Right lobe of liver (tissue), 6 donors: ENCODE results near the gene TUFT1. TPM values are rescaled to one million over a fixed set of nuclear protein-coding genes. Genes with fewer than 3 reads are reported as not detected.

ENCODE experiments used
- ATAC-seq, 4 donors: fragments of 200-7000 bp; cut with Tn5 transposase; one replicate each; pipeline ENCODE4 v1.9.1; 2020; ENCODE audit warnings: mild to moderate bottlenecking in 4 of 4, moderate library complexity in 4 of 4
- DNase-seq, 3 donors: peaks; one replicate each; pipeline ENCODE4 v3.0.0-alpha.2; 2020
- H3K27ac ChIP-seq, 3 donors: fragments of 200-600 bp; one replicate each; pipeline ENCODE4 v1.8.0; 2022
- H3K27me3 ChIP-seq, 2 donors: fragments of 200-600 bp; one replicate each; pipeline ENCODE4 v1.8.0; 2022
- H3K36me3 ChIP-seq, 4 donors: fragments of 200-600 bp; sonication (generic) in 1 of 4; one replicate each; pipeline versions ENCODE4 v1.5.1 to v1.8.0; 2017 to 2022; ENCODE audit warnings: control low read depth in 1 of 4
- H3K4me1 ChIP-seq, 4 donors: fragments of 200-600 bp; sonication (generic) in 1 of 4; one replicate each; pipeline versions ENCODE4 v1.5.1 to v1.8.0; 2017 to 2022; ENCODE audit warnings: control low read depth in 1 of 4
- H3K4me3 ChIP-seq, 3 donors: fragments of 200-600 bp; one replicate each; pipeline ENCODE4 v1.8.0; 2022
- H3K9me3 ChIP-seq, 4 donors: fragments of 200-600 bp; sonication (generic) in 1 of 4; one replicate each; pipeline versions ENCODE4 v1.5.1 to v1.8.0; 2017 to 2022; ENCODE audit warnings: control low read depth in 1 of 4
- CTCF ChIP-seq, 4 donors: fragments of 200-600 bp in 3 of 4; fragments of 450-650 bp in 1 of 4; IDR thresholded peaks; one replicate each; pipeline versions ENCODE4 v1.5.1 to v1.8.0; 2016 to 2022; ENCODE audit warnings: antibody characterized with exemption in 4 of 4, mild to moderate bottlenecking in 2 of 4
- POLR2A ChIP-seq: fragments of 450-650 bp; IDR thresholded peaks from one replicate; pipeline ENCODE4 v1.6.1; 2017; ENCODE audit warnings: antibody characterized with exemption, mild to moderate bottlenecking
- WGBS: methylation state at CpG from one replicate; pipeline ENCODE4 v1.1.6; 2018; ENCODE audit warnings: low coverage, low lambda C conversion rate; ENCODE audit not compliant: insufficient coverage; ENCODE audit errors: missing lambda C conversion rate; 5-methylcytosine and 5-hydroxymethylcytosine counted together
- intact Hi-C, 2 donors: fragments of 100-400 bp; cut with DNase I; formaldehyde crosslinking; loops; one replicate each; pipeline versions ENCODE4 v1.11.2 to v1.14.1; 2022
- total RNA-seq, 6 experiments: library from RNA; depleted of rRNA in 2 of 6; stranded (reverse); fragments of >200 nt in 2 of 6; fragmentation: NEBNext Ultra II Directional in 3 of 6; extraction: Animal tissue kit (Norgen Biotek cat#: 25700) in 3 of 6; gene quantifications; one replicate each; pipeline versions ENCODE4 v1.1.0 to v1.2.4, GENCODE V29; 2016 to 2023
- donor health status: DM: no; HTN: yes; CAD: no.
- donor health status: DM: no; HTN: no; CAD: no.
- donor health status: DM: no; HTN: no; CAD: no.
- donor health status: DM: no; HTN: yes; CAD: no.
- donor health status: DM: no; HTN: yes; CAD: no.

TUFT1 gene
- total RNA-seq, 6 experiments from 2014 or later, result 1.6 to 8.0 (median 3.1) TPM

DNA sequence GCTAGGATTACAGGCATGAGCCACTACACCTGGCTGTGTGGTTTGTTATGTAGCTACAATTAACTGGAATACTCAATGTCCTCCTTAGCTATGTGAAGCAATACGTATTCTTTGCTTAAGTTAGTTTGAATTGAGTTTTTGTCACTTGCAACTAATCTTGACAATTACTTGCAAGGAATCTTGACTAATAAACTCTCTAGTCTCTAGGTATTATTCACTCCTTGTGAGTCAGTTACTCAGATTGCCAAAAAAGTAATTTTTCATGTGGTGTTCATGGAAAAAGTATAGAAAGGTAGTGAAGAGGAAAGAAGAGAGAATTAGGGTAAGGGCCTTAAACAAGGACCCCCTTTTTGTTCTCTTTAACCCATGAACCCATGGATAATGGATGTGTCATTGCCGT lies 64.2 kb downstream of the TUFT1 start:
- intact Hi-C loops, result no loop called here
- H3K4me3 ChIP-seq, result no peak overlapping the region
- no peaks in the 10 kb centered on the region for H3K4me1 ChIP-seq
- no peaks in the 10 kb centered on the region for H3K9me3 ChIP-seq
- no peaks in the 10 kb centered on the region for H3K36me3 ChIP-seq
- H3K27ac ChIP-seq, result no peak overlapping the region
- H3K27me3 ChIP-seq, result no peaks in the 10 kb centered on the region
- 45% methylated on average over 2 of the region's 2 CpGs for WGBS
- ATAC-seq (no peak), DNase-seq (no peak)
- no peak for TF ChIP-seq POLR2A
- TF ChIP-seq CTCF (IDR thresholded peaks at IDR 0.05), result no peak

DNA sequence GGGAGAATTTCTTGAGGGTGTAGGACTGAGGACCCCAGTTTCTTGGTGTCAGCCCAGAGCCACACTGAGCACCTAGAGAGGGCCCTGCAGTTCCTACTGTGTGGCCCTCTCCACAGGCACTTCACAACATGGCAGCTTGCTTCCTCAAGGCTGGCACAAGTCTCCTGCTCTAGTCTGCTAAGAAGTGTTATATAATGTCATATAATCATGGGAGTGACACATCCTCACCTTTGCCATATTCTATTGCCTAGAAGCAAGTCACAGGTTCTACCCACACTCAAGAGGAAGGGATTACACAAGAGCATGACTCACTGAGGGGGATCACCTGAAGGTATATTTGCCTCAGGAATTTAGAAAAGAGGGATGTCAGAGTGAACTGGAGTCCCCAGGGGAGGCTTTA lies 66.3 kb downstream of the TUFT1 start:
- no peaks in the 10 kb centered on the region for H3K36me3 ChIP-seq
- DNase-seq (no peak), ATAC-seq (peak; percentile 6 to 50 (median 19))
- TF ChIP-seq POLR2A (no peak), CTCF (IDR thresholded peaks at IDR 0.05) (no peak)
- intact Hi-C loops, result no loop called here
- H3K27ac ChIP-seq, result no peak overlapping the region
- H3K4me3 ChIP-seq, result no peak overlapping the region
- H3K4me1 ChIP-seq, result peaks cover 0 to 5% (median 2%) of the 10 kb centered on the region in 4 donors
- no peaks in the 10 kb centered on the region for H3K9me3 ChIP-seq
- H3K27me3 ChIP-seq, result no peaks in the 10 kb centered on the region

- no peak for TF ChIP-seq POLR2A
- TF ChIP-seq CTCF (IDR thresholded peaks at IDR 0.05), result no peak
- 63% methylated on average over 2 of the region's 3 CpGs for WGBS
- no peak overlapping the region for H3K27ac ChIP-seq
- H3K4me3 ChIP-seq, result no peak overlapping the region
- DNase-seq (no peak), ATAC-seq (no peak)
- intact Hi-C loops, result no loop called here
- no peaks in the 10 kb centered on the region for H3K27me3 ChIP-seq
- no peaks in the 10 kb centered on the region for H3K9me3 ChIP-seq
- H3K36me3 ChIP-seq, result no peaks in the 10 kb centered on the region
- H3K4me1 ChIP-seq, result peaks cover 0 to 7% (median 3%) of the 10 kb centered on the region in 4 donors
Measured at GRCh38 chr1:151606857-151607256, 66.7 kb downstream of the TUFT1 start.

GRCh38 chr1:151610142-151610541 lies 70.0 kb downstream of the TUFT1 start:
- TF ChIP-seq CTCF (IDR thresholded peaks at IDR 0.05) (no peak), POLR2A (no peak)
- 80% methylated on average over 3 of the region's 3 CpGs for WGBS
- H3K27ac ChIP-seq, result no peak overlapping the region
- DNase-seq, result no peak
- intact Hi-C loops, result no loop called here
- H3K9me3 ChIP-seq, result no peaks in the 10 kb centered on the region
- no peak for ATAC-seq
- peaks cover 0 to 7% (median 3%) of the 10 kb centered on the region in 4 donors for H3K4me1 ChIP-seq
- H3K36me3 ChIP-seq, result no peaks in the 10 kb centered on the region
- no peaks in the 10 kb centered on the region for H3K27me3 ChIP-seq
- H3K4me3 ChIP-seq, result no peak overlapping the region

DNA sequence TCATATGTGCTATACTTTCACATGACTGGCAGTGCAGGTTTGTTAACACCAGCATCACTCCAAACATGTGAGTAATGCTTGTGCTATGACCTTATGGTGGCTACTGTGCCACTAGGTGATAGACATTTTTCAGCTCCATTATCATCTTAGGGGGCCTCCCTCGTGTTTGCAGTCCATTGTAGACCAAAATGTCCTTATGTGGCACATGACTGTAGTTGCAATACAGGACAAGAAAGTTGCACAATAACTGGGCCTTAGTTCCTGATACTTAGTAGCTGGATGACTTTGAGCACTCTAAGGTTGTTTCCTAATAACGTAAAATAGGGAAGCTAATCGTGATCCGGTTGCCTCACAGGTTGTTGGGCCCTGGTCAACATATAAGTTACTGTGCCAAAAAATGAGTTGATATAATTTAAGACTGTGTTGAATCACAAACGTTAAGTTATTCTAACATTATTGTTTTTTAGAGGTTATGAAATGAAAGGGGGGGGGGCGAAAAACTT lies 71.2 kb downstream of the TUFT1 start:
- ATAC-seq (peak; percentile 45 to 58 (median 52)), DNase-seq (no peak)
- H3K27ac ChIP-seq, result peak overlapping the region; percentile 77 to 91 (median 79)
- no peaks in the 10 kb centered on the region for H3K36me3 ChIP-seq
- H3K27me3 ChIP-seq, result no peaks in the 10 kb centered on the region
- WGBS, result 3% methylated on average over 6 of the region's 6 CpGs
- peaks cover 0 to 7% (median 3%) of the 10 kb centered on the region in 4 donors for H3K4me1 ChIP-seq
- no peaks in the 10 kb centered on the region for H3K9me3 ChIP-seq
- TF ChIP-seq POLR2A (no peak), CTCF (IDR thresholded peaks at IDR 0.05) (no peak)
- peak overlapping the region in 2 of 3 donors; percentile 94 to 97 for H3K4me3 ChIP-seq
- intact Hi-C loops, result no loop called here
